ENCODE measurements around the gene TIGD6.

Gene TIGD6

GRCh38 chr5:149999866-150000255 lies 593 bp downstream of the TIGD6 start:
- Mint-ChIP-seq H3K9me3 (no peaks in the 10 kb centered on the region), H3K27ac (peak overlapping the region; percentile 99), H3K4me1 (peaks cover 43% of the 10 kb centered on the region), H3K27me3 (no peaks in the 10 kb centered on the region), H3K36me3 (peaks cover 19% of the 10 kb centered on the region), H3K4me3 (peak overlapping the region; percentile 98)

- Mint-ChIP-seq H3K9me3 (no peaks in the 10 kb centered on the region), H3K4me3 (peak overlapping the region; percentile 98), H3K27me3 (no peaks in the 10 kb centered on the region), H3K36me3 (peaks cover 17% of the 10 kb centered on the region), H3K4me1 (peaks cover 40% of the 10 kb centered on the region), H3K27ac (peak overlapping the region; percentile 99)
Observed at GRCh38 chr5:149999359-149999758, 1.1 kb downstream of the TIGD6 start.

GRCh38 chr5:149998281-149998680 lies 2.2 kb downstream of the TIGD6 start:
- no peak overlapping the region for H3K4me3 Mint-ChIP-seq
- H3K27me3 Mint-ChIP-seq: no peaks in the 10 kb centered on the region

GRCh38 chr5:149996205-149996890 lies 4.1 kb downstream of the TIGD6 start:
- no peaks in the 10 kb centered on the region for H3K27me3 Mint-ChIP-seq
- H3K4me1 Mint-ChIP-seq: peaks cover 18% of the 10 kb centered on the region
- peak overlapping the region; percentile 30 for H3K27ac Mint-ChIP-seq
- peaks cover 9% of the 10 kb centered on the region for H3K36me3 Mint-ChIP-seq
- H3K4me3 Mint-ChIP-seq: no peak overlapping the region
- no peaks in the 10 kb centered on the region for H3K9me3 Mint-ChIP-seq

More at GRCh38 chr5:149998281-149998680, 2.2 kb downstream of the TIGD6 start:
- Mint-ChIP-seq H3K9me3 (no peaks in the 10 kb centered on the region), H3K36me3 (peaks cover 14% of the 10 kb centered on the region), H3K4me1 (peaks cover 35% of the 10 kb centered on the region), H3K27ac (peak overlapping the region; percentile 1)

- H3K4me3 Mint-ChIP-seq: no peak overlapping the region
- peak overlapping the region; percentile 30 for H3K27ac Mint-ChIP-seq
- no peaks in the 10 kb centered on the region for H3K27me3 Mint-ChIP-seq
- H3K36me3 Mint-ChIP-seq: peaks cover 9% of the 10 kb centered on the region
- peaks cover 21% of the 10 kb centered on the region for H3K4me1 Mint-ChIP-seq
- H3K9me3 Mint-ChIP-seq: no peaks in the 10 kb centered on the region
Observed at GRCh38 chr5:149995385-149996204, 4.9 kb downstream of the TIGD6 start.

- Mint-ChIP-seq H3K36me3 (peaks cover 8% of the 10 kb centered on the region), H3K4me3 (no peak overlapping the region), H3K27ac (no peak overlapping the region), H3K4me1 (peaks cover 4% of the 10 kb centered on the region), H3K9me3 (no peaks in the 10 kb centered on the region), H3K27me3 (no peaks in the 10 kb centered on the region)
Observed at GRCh38 chr5:149993471-149993870, 7.0 kb downstream of the TIGD6 start.

GRCh38 chr5:149990518-149991376 lies 9.7 kb downstream of the TIGD6 start:
- Mint-ChIP-seq H3K36me3 (peaks cover 4% of the 10 kb centered on the region), H3K27ac (no peak overlapping the region), H3K4me3 (no peak overlapping the region), H3K4me1 (peaks cover 4% of the 10 kb centered on the region), H3K27me3 (no peaks in the 10 kb centered on the region), H3K9me3 (no peaks in the 10 kb centered on the region)

- H3K36me3 Mint-ChIP-seq: no peaks in the 10 kb centered on the region
- no peaks in the 10 kb centered on the region for H3K9me3 Mint-ChIP-seq
- H3K27me3 Mint-ChIP-seq: no peaks in the 10 kb centered on the region
- H3K4me1 Mint-ChIP-seq: peaks cover 4% of the 10 kb centered on the region
- H3K27ac Mint-ChIP-seq: no peak overlapping the region
- no peak overlapping the region for H3K4me3 Mint-ChIP-seq
Observed at GRCh38 chr5:149988126-149988525, 12.3 kb downstream of the TIGD6 start.

- no peak overlapping the region for H3K27ac Mint-ChIP-seq
- no peaks in the 10 kb centered on the region for H3K27me3 Mint-ChIP-seq
- no peaks in the 10 kb centered on the region for H3K4me1 Mint-ChIP-seq
- no peak overlapping the region for H3K4me3 Mint-ChIP-seq
- peaks cover 6% of the 10 kb centered on the region for H3K36me3 Mint-ChIP-seq
- no peaks in the 10 kb centered on the region for H3K9me3 Mint-ChIP-seq
Observed at GRCh38 chr5:149982505-149982904, 17.9 kb downstream of the TIGD6 start.

- Mint-ChIP-seq H3K4me3 (no peak overlapping the region), H3K9me3 (no peaks in the 10 kb centered on the region), H3K27me3 (no peaks in the 10 kb centered on the region), H3K36me3 (peaks cover 10% of the 10 kb centered on the region), H3K27ac (no peak overlapping the region), H3K4me1 (no peaks in the 10 kb centered on the region)
Observed at GRCh38 chr5:149981206-149981605, 19.2 kb downstream of the TIGD6 start.

- Mint-ChIP-seq H3K4me3 (no peak overlapping the region), H3K27ac (no peak overlapping the region), H3K9me3 (no peaks in the 10 kb centered on the region), H3K4me1 (peaks cover 4% of the 10 kb centered on the region), H3K36me3 (peaks cover 13% of the 10 kb centered on the region), H3K27me3 (no peaks in the 10 kb centered on the region)
Observed at GRCh38 chr5:149979896-149980295, 20.6 kb downstream of the TIGD6 start.

- no peaks in the 10 kb centered on the region for H3K27me3 Mint-ChIP-seq
- peaks cover 10% of the 10 kb centered on the region for H3K4me1 Mint-ChIP-seq
- H3K9me3 Mint-ChIP-seq: no peaks in the 10 kb centered on the region
- no peak overlapping the region for H3K4me3 Mint-ChIP-seq
- H3K27ac Mint-ChIP-seq: no peak overlapping the region
- peaks cover 14% of the 10 kb centered on the region for H3K36me3 Mint-ChIP-seq
Observed at GRCh38 chr5:149975409-149975808, 25.0 kb downstream of the TIGD6 start.

- H3K36me3 Mint-ChIP-seq: peaks cover 1% of the 10 kb centered on the region
- peaks cover 20% of the 10 kb centered on the region for H3K4me1 Mint-ChIP-seq
- no peak overlapping the region for H3K27ac Mint-ChIP-seq
- no peaks in the 10 kb centered on the region for H3K27me3 Mint-ChIP-seq
- no peaks in the 10 kb centered on the region for H3K9me3 Mint-ChIP-seq
- H3K4me3 Mint-ChIP-seq: no peak overlapping the region
Observed at GRCh38 chr5:149969181-149969930, 31.1 kb downstream of the TIGD6 start.

GRCh38 chr5:149966946-149967345 lies 33.5 kb downstream of the TIGD6 start:
- H3K9me3 Mint-ChIP-seq: no peaks in the 10 kb centered on the region
- H3K27ac Mint-ChIP-seq: no peak overlapping the region
- no peak overlapping the region for H3K4me3 Mint-ChIP-seq
- H3K36me3 Mint-ChIP-seq: peaks cover 2% of the 10 kb centered on the region
- H3K27me3 Mint-ChIP-seq: no peaks in the 10 kb centered on the region
- peaks cover 26% of the 10 kb centered on the region for H3K4me1 Mint-ChIP-seq

GRCh38 chr5:149963729-149964128 lies 36.7 kb downstream of the TIGD6 start:
- H3K36me3 Mint-ChIP-seq: peaks cover 2% of the 10 kb centered on the region
- H3K4me3 Mint-ChIP-seq: no peak overlapping the region
- no peaks in the 10 kb centered on the region for H3K27me3 Mint-ChIP-seq
- H3K4me1 Mint-ChIP-seq: peaks cover 41% of the 10 kb centered on the region
- H3K27ac Mint-ChIP-seq: no peak overlapping the region
- no peaks in the 10 kb centered on the region for H3K9me3 Mint-ChIP-seq

Measured in activated naive CD4-positive, alpha-beta T cell treated with anti-CD3 and anti-CD28 coated beads, Interleukin-2, amount 50 U/mL, for 24 hours (primary cell).